Activated CD4-positive, alpha-beta memory T cell treated with anti-CD3 and anti-CD28 coated beads for 36 hours (primary cell): ENCODE results near the gene SEC22B. TPM values are rescaled to one million over a fixed set of nuclear protein-coding genes. Genes with fewer than 3 reads are reported as not detected.
"Not testable (repeated sequence)": the region's sequence is repeated elsewhere in the genome, so short reads cannot be mapped to it uniquely, and the experiment has no call there.

Experiments used
- CTCF ChIA-PET: fragments of 350-600 bp; sonication (Branson Sonifier 250); formaldehyde crosslinking; loops from one replicate; lab custom pipeline; 2021; ENCODE audit warnings: antibody characterized with exemption, inconsistent platforms; lab: Charles Lee
- POLR2A ChIA-PET: fragments of 350-600 bp; sonication (Branson Sonifier 250); formaldehyde crosslinking; loops from one replicate; lab custom pipeline; 2021; ENCODE audit warnings: antibody characterized with exemption; lab: Charles Lee
- DNase-seq: peaks from one replicate; pipeline ENCODE4 v3.0.0-alpha.2; 2020
- H3K27ac Mint-ChIP-seq: one replicate; pipeline ENCODE4 v1.8.0; 2021; ENCODE audit warnings: mixed read lengths
- H3K27me3 Mint-ChIP-seq: one replicate; pipeline ENCODE4 v1.8.0; 2021; ENCODE audit warnings: mixed read lengths
- H3K36me3 Mint-ChIP-seq: one replicate; pipeline ENCODE4 v1.8.0; 2021; ENCODE audit warnings: mixed read lengths
- H3K4me1 Mint-ChIP-seq: one replicate; pipeline ENCODE4 v1.8.0; 2021; ENCODE audit warnings: low read depth, mixed read lengths
- H3K4me3 Mint-ChIP-seq: one replicate; pipeline ENCODE4 v1.8.0; 2021; ENCODE audit warnings: mild to moderate bottlenecking, mixed read lengths
- H3K9me3 Mint-ChIP-seq: one replicate; pipeline ENCODE4 v1.8.0; 2021; ENCODE audit warnings: mixed read lengths
- intact Hi-C: fragments of 100-400 bp; cut with micrococcal nuclease; formaldehyde crosslinking; loops from one replicate; pipeline ENCODE4 v1.15.1; 2023
- total RNA-seq, 2 experiments: library from RNA; stranded (reverse); gene quantifications; one replicate each; pipeline ENCODE4 v1.2.3, GENCODE V29; 2021

SEC22B gene
- total RNA-seq, 2 experiments from 2014 or later: 19.7 to 20.8 TPM

GRCh38 chr1:120123813-120124510 lies 52.4 kb downstream of the SEC22B start:
- H3K9me3 Mint-ChIP-seq, H3K4me3 Mint-ChIP-seq, DNase-seq, H3K36me3 Mint-ChIP-seq, H3K27me3 Mint-ChIP-seq, intact Hi-C loops, POLR2A ChIA-PET, CTCF ChIA-PET, H3K27ac Mint-ChIP-seq: not testable (repeated sequence)
- H3K4me1 Mint-ChIP-seq: peaks cover 16% of the 10 kb centered on the region

GRCh38 chr1:120122262-120122893 lies 53.9 kb downstream of the SEC22B start:
- H3K27ac Mint-ChIP-seq, POLR2A ChIA-PET, intact Hi-C loops, H3K27me3 Mint-ChIP-seq, DNase-seq, CTCF ChIA-PET, H3K4me3 Mint-ChIP-seq, H3K9me3 Mint-ChIP-seq, H3K36me3 Mint-ChIP-seq: not testable (repeated sequence)
- peaks cover 19% of the 10 kb centered on the region for H3K4me1 Mint-ChIP-seq

GRCh38 chr1:120121830-120122229 lies 54.5 kb downstream of the SEC22B start:
- H3K27me3 Mint-ChIP-seq, H3K36me3 Mint-ChIP-seq, POLR2A ChIA-PET, H3K4me3 Mint-ChIP-seq, H3K27ac Mint-ChIP-seq, H3K9me3 Mint-ChIP-seq, intact Hi-C loops, CTCF ChIA-PET, DNase-seq: not testable (repeated sequence)
- H3K4me1 Mint-ChIP-seq: peaks cover 19% of the 10 kb centered on the region

- peaks cover 19% of the 10 kb centered on the region for H3K4me1 Mint-ChIP-seq
- H3K4me3 Mint-ChIP-seq, CTCF ChIA-PET, POLR2A ChIA-PET, DNase-seq, intact Hi-C loops, H3K9me3 Mint-ChIP-seq, H3K27ac Mint-ChIP-seq, H3K27me3 Mint-ChIP-seq, H3K36me3 Mint-ChIP-seq: not testable (repeated sequence)
Measured at GRCh38 chr1:120120525-120120924, 55.8 kb downstream of the SEC22B start.

GRCh38 chr1:120117371-120118177 lies 58.7 kb downstream of the SEC22B start:
- H3K4me3 Mint-ChIP-seq, H3K9me3 Mint-ChIP-seq, H3K4me1 Mint-ChIP-seq, DNase-seq, intact Hi-C loops, CTCF ChIA-PET, H3K36me3 Mint-ChIP-seq, POLR2A ChIA-PET, H3K27me3 Mint-ChIP-seq, H3K27ac Mint-ChIP-seq: not testable (repeated sequence)

GRCh38 chr1:120116094-120116493 lies 60.2 kb downstream of the SEC22B start:
- DNase-seq, H3K36me3 Mint-ChIP-seq, H3K4me3 Mint-ChIP-seq, H3K27me3 Mint-ChIP-seq, H3K9me3 Mint-ChIP-seq, POLR2A ChIA-PET, CTCF ChIA-PET, intact Hi-C loops, H3K27ac Mint-ChIP-seq, H3K4me1 Mint-ChIP-seq: not testable (repeated sequence)

GRCh38 chr1:120113134-120113533 lies 63.2 kb downstream of the SEC22B start:
- H3K4me3 Mint-ChIP-seq, H3K4me1 Mint-ChIP-seq, CTCF ChIA-PET, H3K36me3 Mint-ChIP-seq, H3K9me3 Mint-ChIP-seq, DNase-seq, POLR2A ChIA-PET, intact Hi-C loops, H3K27me3 Mint-ChIP-seq, H3K27ac Mint-ChIP-seq: not testable (repeated sequence)

- H3K36me3 Mint-ChIP-seq, CTCF ChIA-PET, H3K27ac Mint-ChIP-seq, H3K9me3 Mint-ChIP-seq, H3K4me1 Mint-ChIP-seq, intact Hi-C loops, H3K4me3 Mint-ChIP-seq, H3K27me3 Mint-ChIP-seq, POLR2A ChIA-PET, DNase-seq: not testable (repeated sequence)
Measured at GRCh38 chr1:120112212-120112611, 64.1 kb downstream of the SEC22B start.

- H3K36me3 Mint-ChIP-seq, CTCF ChIA-PET, H3K4me3 Mint-ChIP-seq, intact Hi-C loops, DNase-seq, H3K4me1 Mint-ChIP-seq, H3K27me3 Mint-ChIP-seq, POLR2A ChIA-PET, H3K27ac Mint-ChIP-seq, H3K9me3 Mint-ChIP-seq: not testable (repeated sequence)
Measured at GRCh38 chr1:120111771-120112170, 64.5 kb downstream of the SEC22B start.

GRCh38 chr1:120111008-120111407 lies 65.3 kb downstream of the SEC22B start:
- H3K4me3 Mint-ChIP-seq, CTCF ChIA-PET, POLR2A ChIA-PET, H3K9me3 Mint-ChIP-seq, H3K36me3 Mint-ChIP-seq, H3K27me3 Mint-ChIP-seq, H3K4me1 Mint-ChIP-seq, DNase-seq, intact Hi-C loops, H3K27ac Mint-ChIP-seq: not testable (repeated sequence)

GRCh38 chr1:120109656-120110055 lies 66.7 kb downstream of the SEC22B start:
- H3K27ac Mint-ChIP-seq, H3K9me3 Mint-ChIP-seq, DNase-seq, CTCF ChIA-PET, H3K27me3 Mint-ChIP-seq, POLR2A ChIA-PET, H3K4me1 Mint-ChIP-seq, H3K4me3 Mint-ChIP-seq, H3K36me3 Mint-ChIP-seq, intact Hi-C loops: not testable (repeated sequence)

- H3K4me1 Mint-ChIP-seq, H3K36me3 Mint-ChIP-seq, H3K27me3 Mint-ChIP-seq, H3K4me3 Mint-ChIP-seq, intact Hi-C loops, H3K9me3 Mint-ChIP-seq, POLR2A ChIA-PET, CTCF ChIA-PET, DNase-seq, H3K27ac Mint-ChIP-seq: not testable (repeated sequence)
Measured at GRCh38 chr1:120109180-120109579, 67.1 kb downstream of the SEC22B start.
